Measurements from ENCODE around the gene PRKCH. TPM values are rescaled to one million over a fixed set of nuclear protein-coding genes. Genes with fewer than 3 reads are reported as not detected.

Gene PRKCH
- total and polyA plus RNA-seq, 2 of the 13 experiments (the other 11 are each of a cell fraction or from before 2014, with no cell fraction given), result 0.48 to 1.3 TPM

- ATAC-seq (no peak), FAIRE-seq (no peak), DNase-seq (ENCODE audit: low spot score) (no peak)
- WGBS (ENCODE audit: low lambda C conversion rate), result 29% methylated on average over 5 of the region's 6 CpGs
- Histone ChIP-seq H3K9me3 (ENCODE audit: low read length) (no peaks in the 10 kb centered on the region), H4K20me1 (ENCODE audit: insufficient read depth, low read length) (no peaks in the 10 kb centered on the region), H3K36me3 (replicated peaks in 1 of 2; ENCODE audit: control insufficient read depth in 1 of 2, insufficient read depth in 2 of 2, low read length in 2 of 2) (no peaks in the 10 kb centered on the region), H2AFZ (ENCODE audit: low read length) (no peak overlapping the region), H3K27me3 (ENCODE audit: control insufficient read depth in 1 of 2, insufficient read depth in 2 of 2, low read length in 2 of 2) (no peaks in the 10 kb centered on the region; a peak in 1 of 5 replicates), H3K4me3 (replicated peaks in 1 of 3; ENCODE audit: insufficient read depth in 1 of 3, low read depth in 2 of 3, low read length in 3 of 3) (no peak overlapping the region), H3K79me2 (ENCODE audit: insufficient read depth, low read length) (no peaks in the 10 kb centered on the region), H3K4me2 (ENCODE audit: low read depth, low read length) (no peak overlapping the region), H3K4me1 (ENCODE audit: insufficient read depth, low read length) (no peaks in the 10 kb centered on the region), H3K9ac (ENCODE audit: insufficient read depth, low read depth, low read length) (no peak overlapping the region), H3K27ac (ENCODE audit: extremely low read length, insufficient read depth, low read length) (no peak overlapping the region)
- ChIA-PET POLR2A (no interaction called here), CTCF (ENCODE audit: low intra/inter-chr PET ratio, low total read pairs) (interaction anchor here (0.7 to 1.9 kb wide), 3 partner anchors 159 to 829 kb away, joined by 3 to 7 read pairs (median 5); no protein-coding TSS in a partner anchor)
- TF ChIP-seq BCL6 (CRISPR knock-in tag; IDR thresholded peaks at IDR 0.05) (no peak), CREBL2 (CRISPR knock-in tag; IDR thresholded peaks at IDR 0.05; ENCODE audit: borderline replicate concordance) (no peak), GABPB1 (CRISPR knock-in tag; IDR thresholded peaks at IDR 0.05) (no peak), SMYD3 (CRISPR knock-in tag; IDR thresholded peaks at IDR 0.05) (no peak), MLXIP (CRISPR knock-in tag; IDR thresholded peaks at IDR 0.05; ENCODE audit: borderline replicate concordance) (no peak)
- in situ Hi-C loops (cut with HindIII; ENCODE audit: extremely low pct_ligation_motif_present, low pct_unique_long_range_greater_than_20kb) (loop anchor here (25.0 kb wide), 1 partner anchor 540 kb away; no protein-coding TSS in a partner anchor), intact Hi-C loops (cut with micrococcal nuclease; ENCODE audit: unreplicated experiment) (loop anchor here (1.0 kb wide), 1 partner anchor 540 kb away; no protein-coding TSS in a partner anchor)
- no TSS peak for BruUV-seq (replicated peaks)
Observed at GRCh38 chr14:61297581-61297980, 23.8 kb upstream of the PRKCH start.
